GM10248 (cell line): Measurements from ENCODE around the gene ZFP90.
A peak's percentile ranks its signal among the peaks of the same experiment; 100 is the strongest.

Experiments used
- CTCF ChIA-PET: fragments of 300-600 bp; sonication (Branson Sonifier 250); formaldehyde crosslinking; extraction: SDS; loops from one replicate; lab custom pipeline; 2021; ENCODE audit warnings: antibody characterized with exemption; lab: Yijun Ruan, JAX
- POLR2A ChIA-PET: fragments of 350-650 bp; sonication (Branson Sonifier 250); formaldehyde crosslinking; extraction: SDS; loops from one replicate; lab custom pipeline; 2020; ENCODE audit warnings: antibody characterized with exemption; lab: Yijun Ruan, JAX
- DNase-seq: peaks from one replicate; pipeline ENCODE4 v3.0.0; 2012; ENCODE audit errors: extremely low spot score
- CTCF ChIP-seq: IDR thresholded peaks from 2 replicates; pipeline ENCODE4 v1.5.1; 2012; ENCODE audit warnings: mild to moderate bottlenecking, low read depth; ENCODE audit errors: extremely low read depth, missing control alignments, control extremely low read depth

ZFP90 gene

GRCh38 chr16:68524069-68524820 is 14.8 kb upstream of the ZFP90 start:
- CTCF ChIA-PET: no interaction called here
- POLR2A ChIA-PET: no interaction called here
- TF ChIP-seq CTCF: no peak
- no peak for DNase-seq

GRCh38 chr16:68526143-68526781 is 12.8 kb upstream of the ZFP90 start:
- DNase-seq: no peak
- CTCF ChIA-PET: interaction anchor here (3.0 to 4.6 kb wide), 5 partner anchors 12 to 597 kb away, joined by 13 to 50 read pairs (median 22); partner anchors contain the start of gene ZFP90
- POLR2A ChIA-PET: no interaction called here
- TF ChIP-seq CTCF: no peak

- ChIA-PET POLR2A (no interaction called here), CTCF (interaction anchor here (0.9 to 4.6 kb wide), 9 partner anchors 10 to 596 kb away, joined by 3 to 50 read pairs (median 18); partner anchors contain the start of gene ZFP90)
- no peak for TF ChIP-seq CTCF
- no peak for DNase-seq
Measured at GRCh38 chr16:68526782-68527145, 12.3 kb upstream of the ZFP90 start.

- DNase-seq: no peak
- CTCF ChIA-PET: interaction anchor here (0.8 to 6.5 kb wide), 32 partner anchors 7 to 760 kb away, joined by 3 to 50 read pairs (median 4); partner anchors contain the start of genes CDH3, HAS3, TANGO6 and ZFP90
- no peak for TF ChIP-seq CTCF
- POLR2A ChIA-PET: no interaction called here
Measured at GRCh38 chr16:68528233-68528632, 10.9 kb upstream of the ZFP90 start.

GRCh38 chr16:68528686-68529379 is 10.3 kb upstream of the ZFP90 start:
- TF ChIP-seq CTCF: peak; percentile 99
- POLR2A ChIA-PET: no interaction called here
- DNase-seq: peak; percentile 89
- CTCF ChIA-PET: interaction anchor here (0.6 to 6.5 kb wide), 47 partner anchors 8 to 759 kb away, joined by 3 to 50 read pairs (median 4); partner anchors contain the start of genes CDH3, HAS3, TANGO6 and ZFP90

GRCh38 chr16:68529608-68529930 is 9.5 kb upstream of the ZFP90 start:
- POLR2A ChIA-PET: no interaction called here
- CTCF ChIA-PET: interaction anchor here (0.6 to 6.5 kb wide), 21 partner anchors 8 to 758 kb away, joined by 3 to 50 read pairs (median 4); partner anchors contain the start of gene ZFP90
- no peak for TF ChIP-seq CTCF
- DNase-seq: no peak
